GM12872 (cell line): ENCODE measurements around the gene DRICH1.

Experiments used
- TF ChIP-seq, protein P1 (sequence below): IDR thresholded peaks from 3 replicates; pipeline ENCODE4 v1.5.1; 2011; ENCODE audit warnings: low read depth, mild to moderate bottlenecking, low read length, moderate library complexity; ENCODE audit not compliant: insufficient read depth

The DRICH1 gene

DNA sequence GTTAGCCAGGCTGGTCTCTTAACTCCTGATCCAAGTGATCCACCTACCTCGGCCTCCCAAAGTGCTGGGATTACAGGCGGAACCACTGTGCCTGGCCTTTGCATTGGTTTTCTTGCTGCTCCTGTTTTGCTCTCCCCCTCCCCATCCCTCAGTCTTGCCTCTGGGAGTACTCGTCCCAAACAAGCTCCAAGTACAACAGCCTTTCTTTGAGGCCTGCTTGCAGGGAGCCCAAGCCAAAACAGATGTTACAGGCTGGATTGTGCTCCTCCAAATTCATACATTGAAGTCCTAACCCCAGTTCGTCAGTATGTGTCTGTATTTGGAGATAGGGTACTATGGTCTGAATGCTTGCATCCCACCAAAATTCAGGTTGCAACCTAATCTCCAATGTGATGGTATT is 60.6 kb downstream of the DRICH1 start:
- TF ChIP-seq, protein P1, sequence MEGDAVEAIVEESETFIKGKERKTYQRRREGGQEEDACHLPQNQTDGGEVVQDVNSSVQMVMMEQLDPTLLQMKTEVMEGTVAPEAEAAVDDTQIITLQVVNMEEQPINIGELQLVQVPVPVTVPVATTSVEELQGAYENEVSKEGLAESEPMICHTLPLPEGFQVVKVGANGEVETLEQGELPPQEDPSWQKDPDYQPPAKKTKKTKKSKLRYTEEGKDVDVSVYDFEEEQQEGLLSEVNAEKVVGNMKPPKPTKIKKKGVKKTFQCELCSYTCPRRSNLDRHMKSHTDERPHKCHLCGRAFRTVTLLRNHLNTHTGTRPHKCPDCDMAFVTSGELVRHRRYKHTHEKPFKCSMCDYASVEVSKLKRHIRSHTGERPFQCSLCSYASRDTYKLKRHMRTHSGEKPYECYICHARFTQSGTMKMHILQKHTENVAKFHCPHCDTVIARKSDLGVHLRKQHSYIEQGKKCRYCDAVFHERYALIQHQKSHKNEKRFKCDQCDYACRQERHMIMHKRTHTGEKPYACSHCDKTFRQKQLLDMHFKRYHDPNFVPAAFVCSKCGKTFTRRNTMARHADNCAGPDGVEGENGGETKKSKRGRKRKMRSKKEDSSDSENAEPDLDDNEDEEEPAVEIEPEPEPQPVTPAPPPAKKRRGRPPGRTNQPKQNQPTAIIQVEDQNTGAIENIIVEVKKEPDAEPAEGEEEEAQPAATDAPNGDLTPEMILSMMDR, result no peak

DNA sequence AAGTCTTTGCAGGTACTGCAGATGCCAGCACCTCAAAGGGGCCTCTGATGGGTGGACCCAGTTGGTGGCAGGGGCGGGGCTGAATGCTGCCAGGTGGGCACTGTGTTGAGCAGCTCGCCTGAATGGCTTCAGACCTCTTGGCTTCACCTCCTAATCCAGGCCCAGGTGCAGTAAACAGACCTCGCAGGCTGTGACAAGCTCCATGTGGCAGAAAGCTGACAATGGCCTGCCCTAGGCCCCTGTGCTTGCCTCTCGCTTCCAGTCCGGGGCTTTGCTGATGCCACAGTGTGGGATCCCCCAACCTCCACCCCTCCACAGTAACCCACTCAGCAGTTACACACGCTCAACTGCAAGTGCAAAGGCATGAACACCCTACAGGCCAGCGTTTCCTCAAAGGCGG is 61.4 kb downstream of the DRICH1 start:
- TF ChIP-seq, protein P1, result no peak

DNA sequence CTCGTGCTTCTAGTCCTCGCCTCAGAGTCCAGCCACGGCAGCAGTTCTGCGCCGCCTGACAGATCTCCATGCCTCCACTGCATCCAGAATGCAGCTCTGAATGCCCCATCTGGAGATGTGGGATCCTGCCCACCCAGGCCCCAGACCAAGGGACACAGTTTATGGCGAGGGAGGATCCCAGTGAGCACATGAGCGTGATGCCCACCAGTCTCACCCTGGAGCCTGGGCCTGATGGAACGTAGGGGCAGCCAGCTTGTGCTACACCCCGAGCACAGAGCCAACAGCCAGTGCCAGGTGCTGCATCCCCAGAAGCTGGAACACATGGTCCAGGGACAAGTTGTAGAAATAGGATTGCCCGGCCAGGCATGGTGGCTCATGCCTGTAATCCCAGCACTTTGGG is 62.4 kb downstream of the DRICH1 start:
- TF ChIP-seq, protein P1, result no peak

DNA sequence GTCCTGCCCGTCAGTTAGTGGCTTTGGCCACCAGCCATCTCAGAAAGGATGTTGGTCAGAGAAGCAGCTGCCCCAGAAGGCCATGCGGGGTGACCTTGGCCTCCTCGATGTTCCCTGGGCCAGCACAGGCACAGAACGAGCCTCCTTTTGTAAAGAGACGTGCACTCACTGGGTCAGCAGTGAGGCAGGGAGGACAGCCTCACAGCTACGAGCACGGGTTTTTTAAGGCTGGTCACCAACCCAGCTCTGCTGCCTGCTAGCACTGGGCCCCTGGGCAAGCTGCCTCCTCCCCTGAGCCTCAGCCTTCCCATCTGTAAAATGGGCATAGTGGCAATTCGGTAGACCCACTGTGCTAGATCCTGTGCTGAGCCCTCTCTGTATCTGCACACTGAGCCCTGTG is 62.8 kb downstream of the DRICH1 start:
- TF ChIP-seq, protein P1, result no peak

DNA sequence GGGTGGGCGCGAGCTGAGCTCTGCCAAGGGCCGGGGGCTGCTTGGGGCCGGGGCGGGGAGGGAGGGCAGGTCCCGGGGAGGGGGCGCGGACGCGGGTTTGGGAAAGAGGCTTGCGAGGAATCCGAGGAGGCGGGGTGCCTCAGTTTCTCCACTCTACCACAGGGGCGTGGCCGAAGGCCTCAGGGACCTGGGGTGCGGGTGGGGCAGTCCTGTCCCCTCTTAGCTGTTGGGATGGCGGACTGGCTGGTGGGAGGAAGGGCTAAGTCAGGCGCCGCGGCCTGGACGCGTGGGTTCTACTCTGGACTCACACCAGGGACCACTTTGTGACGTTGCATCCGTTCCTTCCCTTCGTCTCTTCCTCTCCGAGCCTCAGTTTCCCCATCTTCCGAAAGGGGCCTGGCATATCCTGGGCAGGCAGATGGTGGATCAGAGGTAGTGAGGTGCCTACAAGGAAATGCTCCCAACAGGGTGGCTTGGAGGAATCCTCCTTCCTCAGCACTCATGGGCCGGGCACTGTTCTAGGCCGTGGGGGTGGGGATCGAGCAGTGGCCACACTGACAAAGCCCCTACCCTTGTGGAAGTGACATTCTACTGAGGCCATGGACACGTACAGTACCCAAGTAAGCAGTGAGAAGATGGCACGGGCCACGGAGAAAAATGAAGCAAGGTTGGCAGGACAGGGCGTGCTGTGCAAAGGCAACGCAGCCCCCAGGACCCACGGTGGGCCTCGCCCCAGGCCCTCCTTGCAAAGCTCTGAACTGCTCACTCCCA is 65.2 kb downstream of the DRICH1 start:
- TF ChIP-seq, protein P1, result no peak

DNA sequence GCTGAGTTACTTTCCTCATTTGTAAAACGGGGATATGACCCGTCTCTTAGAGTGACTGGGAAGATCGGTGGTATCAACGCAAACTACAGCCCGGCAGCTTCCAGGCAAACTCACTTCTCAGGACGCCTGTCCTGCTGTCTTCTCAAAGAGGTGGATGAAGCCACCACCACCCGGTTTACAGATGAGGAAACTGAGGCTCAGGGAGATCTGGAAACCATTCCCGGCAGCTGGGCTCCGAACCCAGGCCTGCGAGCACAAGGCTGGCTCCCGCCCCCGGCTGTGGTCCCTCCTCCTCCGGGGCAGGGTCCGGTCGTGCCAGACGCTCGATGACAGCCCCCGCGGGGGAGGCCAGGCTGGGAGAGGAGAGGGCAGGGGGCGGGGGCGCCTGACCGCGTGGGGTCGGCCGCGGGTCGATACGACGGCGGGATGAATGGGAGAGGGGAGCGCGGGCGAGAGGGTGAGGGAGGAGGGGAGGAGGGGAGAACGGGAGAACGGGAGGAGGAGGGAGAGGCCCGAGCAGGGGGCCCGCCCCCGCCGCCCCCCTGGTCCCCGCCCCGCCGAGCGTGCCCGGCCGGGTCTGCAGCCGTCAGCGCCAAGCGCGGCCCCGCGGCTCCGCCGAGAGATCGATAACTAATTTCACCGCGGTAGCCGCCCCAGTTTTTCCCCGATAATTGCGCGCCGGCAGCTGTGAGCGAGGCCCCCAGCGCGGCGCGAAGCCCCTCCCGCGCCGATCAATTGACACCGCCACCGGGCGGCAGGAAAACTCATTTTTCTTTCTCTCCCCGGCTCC is 66.0 kb downstream of the DRICH1 start:
- TF ChIP-seq, protein P1, result no peak

DNA sequence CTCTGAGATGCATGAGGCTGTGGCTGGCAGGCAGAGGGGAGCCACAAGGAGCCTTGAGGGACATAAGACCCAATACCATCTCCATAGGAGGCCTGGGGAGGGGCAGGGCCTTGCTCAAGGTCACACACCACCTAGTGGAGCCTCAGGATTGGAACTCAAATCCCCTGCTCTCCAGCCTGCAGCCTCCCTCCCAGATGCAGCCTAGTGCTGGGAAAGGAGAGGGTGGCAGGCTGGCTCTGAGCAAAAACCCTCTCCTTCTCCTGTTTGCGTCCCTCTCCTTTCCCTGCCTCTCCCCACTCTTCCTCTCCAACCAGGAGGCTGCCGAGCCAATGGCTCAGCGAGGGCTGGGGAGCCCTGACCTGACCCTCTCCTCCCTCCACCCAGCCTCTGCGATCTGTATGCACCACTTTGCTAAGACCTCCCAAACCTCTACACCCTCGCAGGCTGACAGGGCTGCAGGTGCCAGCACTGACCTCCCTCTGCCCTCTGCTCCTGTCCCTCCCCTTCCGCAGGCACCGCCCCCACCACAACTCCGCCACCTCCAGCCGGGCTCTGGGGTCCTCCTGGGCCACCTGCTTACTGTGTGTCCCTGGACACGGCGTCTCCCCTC is 66.7 kb downstream of the DRICH1 start:
- TF ChIP-seq, protein P1, result peak; percentile 6; the same call in 1 of the 3 replicates
